SIG-M5 treated with dmso at 0.1 percent for 504 hours (cell line): ENCODE results near the gene LMF1.
"Not testable (repeated sequence)": the region's sequence is repeated elsewhere in the genome, so short reads cannot be mapped to it uniquely, and the experiment has no call there.

Experiments
- DNase-seq: peaks from one replicate; lab custom pipeline; 2025; ENCODE audit not compliant: unreplicated experiment; lab: John Stamatoyannopoulos, UW

The LMF1 gene

DNA sequence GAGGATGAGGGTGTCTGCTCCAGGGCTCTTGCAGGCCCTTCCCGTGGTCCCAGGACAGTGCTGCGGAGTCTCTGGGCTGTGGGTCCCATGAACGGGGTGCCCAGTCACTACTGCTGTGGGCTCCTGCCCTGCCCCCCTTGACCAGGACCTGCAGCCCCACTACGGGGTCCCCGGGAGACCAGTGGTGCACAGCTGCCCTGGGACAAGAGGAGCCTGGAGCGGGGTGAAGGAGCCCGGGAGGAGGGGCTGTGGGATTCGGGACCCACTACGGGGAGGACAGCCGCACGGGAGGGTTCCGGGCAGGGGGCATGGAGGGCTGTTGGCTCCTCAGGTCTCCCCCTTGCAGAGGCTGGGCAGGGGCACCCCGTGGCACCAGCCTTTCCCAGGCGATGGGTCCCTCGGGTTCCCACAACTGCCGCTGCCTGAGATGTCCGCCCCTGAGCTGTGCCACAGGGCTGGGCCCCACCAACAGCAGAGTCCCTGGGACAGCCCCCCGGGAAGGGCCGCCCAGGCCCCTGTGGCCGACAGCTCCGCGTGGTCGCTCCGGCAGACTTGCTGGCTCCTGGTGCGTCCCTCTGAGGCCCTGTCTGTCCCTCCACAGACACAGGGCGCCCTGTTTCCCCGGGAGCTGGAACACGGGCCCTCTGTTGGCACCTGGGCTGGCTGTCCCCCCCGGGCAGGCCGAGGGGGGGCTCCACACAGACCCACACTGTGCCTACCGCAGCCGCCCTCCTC, 118.2 kb downstream of the LMF1 start:
- DNase-seq = no peak

DNA sequence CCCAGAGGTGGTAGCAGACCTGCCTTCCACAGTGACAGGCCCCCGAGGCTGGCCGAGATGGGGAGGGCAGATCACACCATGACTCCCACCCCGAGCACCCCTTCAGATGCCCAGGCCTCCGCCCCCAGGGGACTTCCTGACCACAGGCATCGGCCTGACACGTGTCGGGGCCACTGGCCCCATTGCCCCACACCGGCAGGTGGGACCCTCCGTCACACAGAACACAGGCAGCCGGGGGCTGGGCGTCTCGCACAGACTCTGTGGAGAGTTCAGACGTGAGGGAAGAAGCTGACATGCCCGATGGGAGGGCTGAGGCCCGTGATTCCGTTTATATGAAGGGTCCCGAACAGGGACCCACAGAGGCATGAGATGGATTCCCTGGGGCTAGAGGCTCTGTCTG, 118.9 kb downstream of the LMF1 start:
- no peak for DNase-seq

GRCh38 chr16:851209-851810, 119.5 kb downstream of the LMF1 start:
- DNase-seq = no peak

GRCh38 chr16:850668-851067, 120.1 kb downstream of the LMF1 start:
- no peak for DNase-seq

DNA sequence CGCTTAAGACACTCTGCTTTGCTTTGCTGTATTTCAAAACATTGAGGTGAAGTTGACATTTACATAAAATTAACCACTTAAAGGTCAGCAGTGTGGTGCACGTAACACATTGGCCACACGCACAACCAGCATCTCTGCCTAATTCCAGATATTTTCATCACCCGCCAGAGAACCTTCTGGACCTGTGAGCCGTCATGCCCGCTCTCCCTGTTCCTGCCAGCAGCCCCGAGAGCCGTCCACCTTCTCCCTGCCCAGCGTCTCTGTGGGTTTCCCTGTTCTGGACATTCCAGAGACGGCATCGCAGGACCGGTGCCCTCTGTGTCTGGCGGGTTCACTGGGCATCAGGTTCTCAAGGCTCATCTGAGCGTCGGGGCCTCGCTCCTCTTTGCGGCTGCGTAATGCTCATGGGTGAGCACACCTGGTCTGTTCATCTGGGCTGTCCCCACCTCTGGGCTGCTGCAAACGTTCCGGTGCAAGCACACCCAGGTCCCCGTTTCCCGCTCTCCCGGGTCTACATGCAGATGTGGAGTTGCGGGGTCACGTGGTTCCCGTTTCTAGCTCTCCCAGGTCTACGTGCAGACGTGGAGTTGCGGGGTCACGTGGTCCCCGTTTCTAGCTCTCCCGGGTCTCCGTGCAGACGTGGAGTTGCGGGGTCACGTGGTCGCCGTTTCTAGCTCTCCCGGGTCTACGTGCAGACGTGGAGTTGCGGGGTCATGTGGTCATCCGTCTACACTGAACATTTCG, 122.1 kb downstream of the LMF1 start:
- DNase-seq = no peak

DNA sequence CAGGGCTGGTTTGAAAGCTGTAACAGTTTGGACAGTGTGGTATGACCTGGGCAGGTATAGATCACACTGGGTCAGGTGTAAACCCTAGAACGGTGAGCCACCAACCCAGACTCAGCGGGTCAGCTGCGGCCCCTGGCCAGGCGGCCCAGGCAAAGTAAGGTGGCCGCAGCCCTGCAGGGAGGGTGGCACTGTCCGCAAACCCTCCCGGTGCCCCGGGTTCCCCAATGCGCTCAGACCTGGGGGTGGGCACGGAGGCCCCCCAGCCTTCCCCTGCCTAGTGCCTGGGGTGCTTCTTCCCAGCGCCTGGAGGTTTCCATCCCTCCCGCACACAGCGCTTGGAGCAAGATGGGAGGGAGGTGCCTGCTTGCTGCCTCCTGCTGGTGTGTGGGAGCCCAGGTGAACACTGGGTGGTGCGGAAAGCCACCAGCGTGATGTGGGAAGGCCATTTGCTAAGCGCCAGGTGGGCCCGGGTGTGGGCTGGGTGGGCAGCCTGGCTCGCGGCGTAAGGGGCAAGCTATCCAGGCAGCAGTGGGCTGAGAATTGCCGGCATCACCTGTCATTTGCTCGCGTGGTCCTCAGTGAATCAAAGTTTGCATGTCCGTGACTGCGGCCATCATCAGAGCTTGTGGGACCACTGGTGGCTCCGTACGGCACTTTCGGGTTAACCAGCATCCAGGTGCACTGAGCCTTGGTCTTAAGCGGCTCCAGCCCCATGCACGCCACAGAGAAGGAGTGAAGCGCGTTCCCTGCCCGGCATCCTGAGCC, 122.9 kb downstream of the LMF1 start:
- no peak for DNase-seq

DNA sequence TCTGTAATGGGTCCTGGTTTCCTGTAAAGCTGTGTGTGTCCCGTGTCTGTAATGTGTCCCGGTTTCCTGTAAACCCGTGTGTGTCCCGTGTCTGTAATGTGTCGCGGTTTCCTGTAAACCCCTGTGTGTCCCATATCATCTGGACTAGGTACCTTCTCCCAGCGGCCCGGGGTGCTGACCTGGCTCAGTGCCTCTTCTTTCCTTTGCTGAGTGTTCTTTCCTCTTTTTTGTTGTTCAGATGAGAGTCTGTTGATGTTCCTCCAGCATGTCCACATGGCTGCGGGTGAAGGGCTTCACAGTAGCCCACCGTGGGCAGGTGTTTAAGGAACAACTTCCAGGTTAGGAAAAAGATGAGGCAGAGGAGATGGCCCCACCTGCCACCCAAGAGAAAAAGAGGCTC, 123.6 kb downstream of the LMF1 start:
- DNase-seq = no peak

- DNase-seq = no peak
Observed at GRCh38 chr16:845351-845745, 125.4 kb downstream of the LMF1 start.

DNA sequence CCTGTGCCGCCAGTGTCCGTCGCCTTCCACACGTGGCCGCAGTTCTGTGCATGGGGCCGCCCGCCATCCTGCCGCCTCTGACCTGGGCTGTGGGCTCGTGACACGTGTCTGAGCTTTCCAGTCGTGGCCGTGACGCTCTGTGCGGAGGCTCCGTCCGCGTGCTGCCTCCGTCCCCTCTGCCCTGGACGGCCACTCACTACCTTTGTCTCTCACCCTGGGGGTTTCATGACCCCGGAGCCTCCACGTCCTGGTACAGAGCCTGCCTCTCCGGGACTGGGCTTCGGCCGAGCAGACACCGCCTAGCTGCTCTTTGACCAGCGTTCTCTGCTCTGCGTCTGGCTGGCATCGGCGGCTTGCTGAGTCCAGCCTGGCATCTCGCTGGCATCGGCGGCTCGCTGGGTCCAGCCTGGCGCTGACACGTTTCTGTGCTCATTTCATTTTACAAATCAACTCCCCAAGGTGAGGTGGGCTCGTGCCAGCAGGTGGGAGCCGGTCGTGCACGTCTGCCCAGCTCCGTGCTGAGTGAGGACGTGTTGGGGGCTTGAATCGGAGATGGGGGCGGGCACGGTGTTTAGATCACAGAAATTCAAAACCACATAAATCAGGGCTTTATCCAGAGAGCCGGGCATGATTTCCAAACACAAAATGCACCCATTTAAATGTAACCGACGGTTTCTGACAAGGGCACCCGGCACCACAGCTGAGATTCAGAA, 126.0 kb downstream of the LMF1 start:
- no peak for DNase-seq

DNA sequence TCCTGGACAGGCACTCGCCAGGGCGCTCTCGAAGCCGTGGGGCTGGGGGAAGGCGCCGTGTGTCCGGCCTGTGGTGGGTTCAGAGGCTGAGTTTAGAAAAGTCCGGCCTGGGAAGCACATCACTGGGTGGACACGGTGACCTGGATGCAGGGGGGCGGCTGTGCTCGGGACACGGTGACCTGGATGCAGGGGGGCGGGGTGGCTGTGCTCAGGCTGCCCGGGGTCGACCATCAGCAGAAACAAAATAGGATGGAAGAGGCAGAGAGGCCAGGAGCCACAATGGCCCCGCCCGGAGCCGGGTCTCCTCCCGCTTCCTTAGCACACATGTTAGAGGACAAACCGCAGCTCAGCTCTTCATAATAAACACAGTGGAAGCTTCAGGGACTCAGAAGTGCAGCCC, 127.0 kb downstream of the LMF1 start:
- no peak for DNase-seq

DNA sequence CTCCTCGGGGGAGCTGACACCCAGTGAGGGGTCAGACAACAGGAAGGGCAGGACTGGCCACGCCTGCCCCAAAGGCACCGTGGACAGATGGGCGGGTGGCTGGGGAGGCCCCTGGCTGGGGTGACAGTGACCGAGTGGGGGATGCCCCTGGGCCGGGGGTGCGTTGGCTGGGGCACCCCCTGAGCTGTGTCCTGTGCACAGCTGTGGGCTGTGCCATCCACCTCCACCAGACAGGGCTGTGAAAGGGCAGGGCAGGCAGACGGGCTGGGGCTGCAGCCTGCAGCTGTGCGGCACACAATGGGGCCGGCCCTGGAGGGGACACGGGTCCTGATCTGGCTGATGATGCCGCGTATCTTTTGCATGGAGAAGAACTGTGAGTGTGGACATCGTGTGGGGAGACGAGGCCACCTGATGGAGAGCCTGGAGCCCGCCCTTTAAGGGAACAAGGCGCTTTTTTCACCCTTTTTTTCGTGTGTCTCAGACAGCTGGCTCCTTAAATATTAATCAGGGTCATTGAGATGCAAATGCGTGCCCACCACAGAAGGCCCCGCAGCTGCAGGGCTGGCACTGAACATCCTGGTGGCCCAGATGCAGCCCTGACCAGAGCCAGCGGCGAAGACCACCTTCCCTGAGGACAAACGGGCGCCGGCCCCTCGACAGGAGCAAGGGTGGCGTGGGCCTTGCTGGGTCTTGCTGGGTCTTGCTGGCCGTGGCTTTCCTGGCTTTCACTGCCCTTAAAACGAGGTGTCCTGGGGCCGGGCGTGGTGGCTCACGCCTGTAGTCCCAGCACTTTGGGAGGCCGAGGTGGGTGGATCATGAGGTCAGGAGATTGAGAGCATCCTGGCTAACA, 127.8 kb downstream of the LMF1 start:
- DNase-seq = no peak

- DNase-seq = no peak
Observed at GRCh38 chr16:842061-842476, 128.7 kb downstream of the LMF1 start.

DNA sequence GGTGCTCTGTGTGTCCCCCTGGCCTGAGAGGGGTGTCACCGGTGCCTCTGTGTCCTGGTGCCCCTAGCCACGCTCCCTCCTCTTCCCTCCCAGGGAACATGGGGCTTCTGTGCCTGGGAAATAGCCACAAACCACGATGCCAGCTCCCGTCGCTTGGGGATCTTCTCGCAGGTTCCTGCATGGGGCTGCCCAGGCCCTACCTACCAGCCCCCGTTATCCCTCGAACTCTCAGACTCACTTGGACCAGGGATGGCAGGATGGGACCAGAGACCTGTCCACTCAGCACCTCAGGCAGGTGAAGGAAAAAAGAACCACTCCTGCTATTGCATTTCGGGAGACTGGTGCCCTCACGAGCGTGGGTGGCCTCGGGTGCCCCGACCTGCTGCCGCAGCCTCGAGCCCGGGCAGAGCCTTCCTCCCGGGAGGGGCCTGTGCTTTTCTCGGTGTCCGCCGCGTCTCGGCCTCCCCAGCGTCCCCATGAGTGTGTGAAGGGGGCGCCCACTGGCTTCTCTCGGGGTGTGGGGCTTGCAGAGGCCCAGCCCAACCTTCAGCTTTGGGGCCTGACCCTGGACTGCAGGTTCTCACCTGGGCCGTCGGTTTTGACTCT, 129.2 kb downstream of the LMF1 start:
- no peak for DNase-seq

GRCh38 chr16:840561-841454, 130.0 kb downstream of the LMF1 start:
- no peak for DNase-seq

DNA sequence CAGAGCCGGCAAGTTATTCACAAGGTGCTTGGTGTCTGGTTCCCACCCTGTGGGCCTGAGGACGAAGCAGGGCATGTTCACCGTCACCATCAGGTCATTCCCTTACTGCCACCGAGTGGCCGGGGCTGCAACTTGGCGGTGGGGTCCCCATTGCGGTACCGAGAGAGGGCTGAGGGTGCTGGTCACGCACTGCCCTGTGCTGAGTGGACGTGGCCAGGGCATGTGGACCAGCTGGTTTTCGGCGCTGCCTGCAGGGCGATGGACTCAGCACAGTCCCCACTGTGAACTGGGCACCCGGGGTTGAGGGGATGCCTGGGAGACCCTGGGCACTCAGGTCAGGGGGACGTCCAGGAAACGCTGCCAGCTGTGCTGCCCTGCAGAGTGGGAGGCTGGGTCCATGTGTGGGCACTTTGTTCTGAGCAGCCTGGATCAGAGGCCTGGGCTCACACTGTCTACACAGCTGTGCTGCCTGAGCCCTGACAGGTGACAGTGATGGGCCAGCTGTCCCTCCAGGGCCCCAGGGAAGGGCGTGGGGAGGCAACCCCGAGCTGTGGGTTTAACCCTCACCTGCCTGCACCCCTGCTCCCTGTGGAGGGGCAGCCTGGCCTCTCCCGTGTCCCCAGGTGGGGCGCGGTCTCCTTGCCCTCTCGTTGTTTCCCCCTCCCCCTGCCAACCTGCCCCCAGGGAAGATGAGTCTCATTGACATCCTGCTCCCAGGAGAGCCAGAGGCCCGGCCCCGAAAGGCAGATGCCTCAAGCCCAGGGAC, 131.0 kb downstream of the LMF1 start:
- no peak for DNase-seq

- DNase-seq = no peak
Observed at GRCh38 chr16:838741-839140, 132.0 kb downstream of the LMF1 start.

GRCh38 chr16:836822-837221, 134.0 kb downstream of the LMF1 start:
- not testable (repeated sequence) for DNase-seq

- DNase-seq = no peak
Observed at GRCh38 chr16:836221-836620, 134.6 kb downstream of the LMF1 start.
